Activated CD4-positive, alpha-beta T cell treated with anti-CD3 and anti-CD28 coated beads, Interleukin-10, Interleukin-2, amounts not matched to agents 100 ng/mL and 50 ng/mL, durations not matched to agents 16 hours and 8 hours (primary cell): ENCODE measurements around the gene PARN.
"Not testable (repeated sequence)": the region's sequence is repeated elsewhere in the genome, so short reads cannot be mapped to it uniquely, and the experiment has no call there.

ENCODE experiments used
- DNase-seq: peaks from one replicate; pipeline ENCODE4 v3.0.0-alpha.2; 2020

PARN gene

GRCh38 chr16:14566599-14566998, 63.5 kb downstream of the PARN start:
- DNase-seq = no peak

DNA sequence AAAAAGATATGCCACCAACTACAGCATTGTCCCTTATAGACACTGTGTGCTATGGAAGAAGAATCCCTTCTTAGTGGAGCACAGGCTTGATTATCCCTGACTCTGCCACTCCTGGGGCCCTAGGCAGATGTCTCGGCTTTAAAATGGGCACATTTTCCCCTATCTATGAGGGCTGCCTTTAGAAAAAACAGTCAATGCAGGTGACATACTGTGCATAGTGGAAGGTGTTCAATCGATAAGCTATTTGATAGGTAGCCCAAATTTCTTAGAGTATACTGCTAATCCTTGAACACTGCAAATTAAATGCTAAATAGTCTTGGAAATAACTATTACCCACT, 64.4 kb downstream of the PARN start:
- DNase-seq = no peak

- DNase-seq = no peak
Measured at GRCh38 chr16:14564861-14565687, 65.0 kb downstream of the PARN start.

- DNase-seq = no peak
Measured at GRCh38 chr16:14564323-14564722, 65.7 kb downstream of the PARN start.

DNA sequence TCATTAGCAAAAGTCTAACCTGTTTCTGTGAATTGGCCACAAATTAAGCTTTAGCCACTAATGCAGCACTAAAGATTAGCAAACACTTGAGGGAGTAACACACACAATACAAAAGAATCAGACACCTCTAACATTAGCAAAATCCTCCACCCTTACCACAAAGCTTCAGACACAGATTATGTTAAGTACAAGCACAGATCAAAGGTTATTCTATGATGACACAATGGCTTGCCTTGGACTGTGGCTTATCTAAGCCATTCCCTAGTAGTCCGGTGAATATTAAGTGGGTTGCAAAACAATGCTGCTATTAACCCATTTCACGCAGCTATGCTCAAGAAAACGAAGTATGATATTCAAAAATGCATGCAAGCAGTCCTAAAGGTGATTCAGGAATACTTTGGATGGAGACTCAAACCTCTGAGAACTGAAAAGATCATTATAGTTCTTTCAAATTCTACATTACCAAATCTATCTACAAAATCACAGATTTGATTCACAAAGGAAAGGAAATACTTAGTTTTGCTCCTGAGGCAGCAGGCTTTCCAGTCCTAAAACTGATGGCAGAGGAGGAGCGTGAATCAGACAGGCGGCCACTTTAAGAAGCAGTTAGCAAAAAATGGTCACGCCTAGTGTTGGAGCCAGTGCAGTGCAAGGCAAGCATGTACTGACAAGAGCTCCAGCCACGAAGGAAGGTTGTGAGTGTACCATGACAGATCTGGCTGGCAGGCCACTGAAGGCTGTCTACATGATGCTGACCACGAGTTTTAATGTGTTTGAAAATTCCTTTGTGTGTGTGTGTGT, 67.2 kb downstream of the PARN start:
- DNase-seq = no peak

DNA sequence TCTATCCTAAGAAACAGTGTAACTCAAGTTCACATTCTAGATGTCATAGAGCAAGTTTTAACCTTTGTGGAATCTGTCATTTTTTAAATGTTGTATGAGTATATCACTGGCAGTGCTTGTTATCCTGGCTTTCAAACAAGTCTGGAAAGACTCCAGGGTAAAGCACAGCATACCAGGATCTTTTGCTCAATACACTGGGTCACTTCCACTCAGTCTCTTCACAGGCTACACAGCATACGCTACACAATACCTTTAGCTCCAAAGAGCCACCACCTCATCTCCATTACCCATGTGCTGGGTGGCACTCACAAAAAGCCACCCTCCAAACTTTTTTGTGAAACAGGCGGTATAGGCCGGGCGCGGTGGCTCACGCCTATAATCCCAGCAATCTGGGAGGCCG, 69.5 kb downstream of the PARN start:
- no peak for DNase-seq

DNA sequence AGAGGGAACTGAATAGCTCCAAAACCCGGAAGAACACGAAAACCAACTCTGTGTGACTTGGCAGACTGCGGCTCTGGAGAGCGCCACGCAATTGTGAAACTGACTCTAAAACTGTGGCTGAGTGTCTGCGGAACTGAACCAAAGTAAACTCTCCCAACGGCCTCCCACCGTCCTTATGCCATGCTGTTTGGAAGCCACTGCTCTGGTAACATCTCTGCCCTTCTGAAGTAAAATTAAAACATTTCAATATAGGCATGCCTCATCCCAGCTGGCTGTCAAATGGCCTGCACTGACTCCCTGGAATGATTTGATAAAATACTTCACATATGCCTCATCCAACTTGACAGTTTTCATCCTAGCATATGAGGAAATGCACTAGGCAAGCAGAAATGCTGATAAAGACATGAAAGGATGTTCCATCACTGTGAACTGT, 70.2 kb downstream of the PARN start:
- no peak for DNase-seq

- no peak for DNase-seq
Measured at GRCh38 chr16:14553447-14553846, 76.6 kb downstream of the PARN start.

- no peak for DNase-seq
Measured at GRCh38 chr16:14549789-14550153, 80.3 kb downstream of the PARN start.

- DNase-seq = no peak
Measured at GRCh38 chr16:14548933-14549788, 80.9 kb downstream of the PARN start.

DNA sequence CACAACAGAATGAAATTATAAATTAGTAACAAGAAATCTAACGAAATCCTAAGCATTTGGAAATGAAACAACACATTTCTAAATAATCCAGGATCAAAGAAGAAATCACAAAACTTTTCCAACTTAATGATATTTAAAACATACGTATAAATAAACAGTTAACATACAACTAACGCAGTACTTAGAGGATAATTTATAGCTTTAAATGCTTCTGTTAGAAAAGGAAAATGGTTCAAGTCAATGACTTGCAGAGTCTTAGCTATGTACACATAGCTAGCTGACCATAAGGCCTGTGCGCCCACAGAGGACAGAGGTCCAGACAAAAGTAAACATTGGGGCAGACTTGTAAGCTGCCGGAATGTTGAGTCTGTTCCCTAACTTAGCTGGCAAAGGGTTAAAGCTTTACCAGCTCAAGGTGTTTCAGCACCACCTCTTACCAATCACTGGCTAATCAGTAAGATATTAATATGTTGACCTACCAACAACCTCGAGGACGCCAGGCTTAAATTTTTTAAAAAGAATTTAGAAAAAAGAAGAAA, 84.6 kb downstream of the PARN start:
- DNase-seq = no peak

GRCh38 chr16:14544846-14545245, 85.2 kb downstream of the PARN start:
- not testable (repeated sequence) for DNase-seq

GRCh38 chr16:14539631-14540030, 90.4 kb downstream of the PARN start:
- no peak for DNase-seq

DNA sequence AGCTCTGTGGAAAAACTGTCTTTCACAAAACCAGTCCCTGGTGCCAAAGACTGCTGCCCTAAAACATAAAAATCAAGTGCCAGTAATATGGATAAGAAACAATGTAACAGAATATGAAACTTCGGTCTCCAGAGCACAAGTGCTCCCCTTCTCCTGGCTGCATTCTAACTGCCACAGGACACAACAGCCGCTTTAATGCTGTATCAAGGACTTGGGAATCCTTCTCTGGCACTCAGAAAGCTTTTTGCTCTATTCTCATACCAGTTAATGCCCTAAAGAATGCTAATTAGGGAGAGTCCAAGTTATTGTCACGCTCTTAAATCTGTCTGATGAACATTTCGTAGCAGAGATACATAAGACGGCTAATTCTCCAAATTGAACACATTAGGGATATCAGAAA, 90.9 kb downstream of the PARN start:
- DNase-seq = no peak

GRCh38 chr16:14538604-14539003, 91.5 kb downstream of the PARN start:
- no peak for DNase-seq

DNA sequence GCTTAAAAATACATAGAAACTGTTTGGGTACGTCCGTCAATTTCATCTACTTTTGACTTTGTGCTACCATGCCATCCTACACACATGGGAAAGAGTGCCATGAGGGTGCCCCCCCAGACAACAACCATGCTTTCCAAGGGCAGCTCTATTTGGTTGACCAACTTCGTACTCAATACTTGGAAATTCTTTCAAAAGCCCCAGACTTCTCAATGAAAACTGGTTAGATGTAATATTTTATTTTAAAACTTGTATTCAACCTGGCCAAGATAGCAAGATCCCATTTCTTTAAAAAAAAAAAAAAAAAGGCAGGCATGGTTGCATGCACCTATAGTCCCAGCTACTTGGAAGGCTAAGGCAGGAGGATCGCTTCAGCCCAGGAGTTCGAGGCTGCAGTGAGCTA, 98.4 kb downstream of the PARN start:
- DNase-seq = no peak

DNA sequence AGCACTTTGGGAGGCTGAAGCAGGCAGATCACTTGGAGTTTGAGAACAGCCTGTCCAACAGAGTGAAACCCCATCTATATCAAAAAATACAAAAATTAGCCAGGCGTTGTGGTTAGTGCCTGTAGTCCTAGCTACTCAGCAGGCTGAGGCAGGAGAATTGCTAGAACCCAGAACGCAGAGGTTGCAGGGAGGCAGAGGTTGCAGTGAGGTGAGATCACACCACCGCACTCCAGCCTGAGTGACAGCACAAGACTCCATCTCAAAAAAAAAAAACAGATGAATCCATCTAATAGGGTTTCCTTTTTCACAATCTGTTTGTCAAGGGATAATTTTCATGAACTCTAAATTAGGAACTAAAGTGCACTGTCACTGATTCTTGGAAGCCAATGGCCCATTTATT, 99.0 kb downstream of the PARN start:
- DNase-seq = no peak

DNA sequence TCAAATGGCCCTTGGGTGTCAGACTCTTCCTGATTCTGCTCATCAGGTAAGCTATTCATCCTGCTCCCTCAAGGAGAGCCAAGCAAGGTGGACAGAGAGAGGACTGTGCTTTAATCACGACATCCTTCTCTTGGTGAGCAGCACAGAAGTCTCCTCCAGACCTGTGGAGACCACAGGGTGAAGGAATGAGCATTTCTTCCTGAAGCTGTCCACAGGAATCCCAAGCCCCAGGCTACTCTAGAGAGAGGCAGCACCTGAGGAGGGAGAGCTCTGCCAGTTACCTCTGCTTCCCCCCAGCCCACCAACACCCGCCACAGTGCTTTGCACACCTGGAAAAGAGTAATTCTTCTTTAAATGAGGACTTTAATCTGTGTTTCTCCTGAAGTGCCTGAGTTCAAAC, 100.0 kb downstream of the PARN start:
- DNase-seq = no peak

GRCh38 chr16:14529010-14529669, 100.9 kb downstream of the PARN start:
- DNase-seq = peak; percentile 65

- no peak for DNase-seq
Measured at GRCh38 chr16:14528306-14528705, 101.8 kb downstream of the PARN start.

DNA sequence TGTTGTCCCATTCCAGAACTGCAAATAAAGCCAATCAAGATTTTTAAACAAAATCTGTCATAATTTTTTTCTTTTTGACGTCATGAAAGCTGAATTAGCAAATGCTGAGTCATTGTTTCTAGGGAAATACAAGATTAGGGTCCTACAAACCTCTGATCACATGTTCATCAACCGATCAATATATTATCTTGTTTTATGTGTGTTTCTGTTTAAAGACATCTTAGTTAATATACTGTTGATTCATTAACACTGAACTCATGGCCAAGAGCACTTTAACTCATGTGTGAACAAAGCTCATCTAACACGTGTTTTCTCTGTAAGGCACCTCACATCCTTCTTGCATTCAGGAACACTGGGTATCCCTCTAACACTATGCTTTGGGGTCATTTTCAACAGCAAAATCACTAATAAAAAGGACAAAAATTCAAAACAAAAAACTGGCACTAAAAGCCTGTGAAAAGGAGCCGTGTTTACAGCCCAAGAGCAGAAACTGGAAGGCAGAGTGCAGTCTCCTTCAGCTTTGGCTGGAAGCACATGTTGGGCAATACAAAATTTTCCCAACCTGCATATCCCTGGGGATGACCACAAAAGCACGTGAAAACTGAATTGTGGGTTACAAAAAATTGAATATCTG, 102.5 kb downstream of the PARN start:
- DNase-seq = no peak

- DNase-seq = no peak
Measured at GRCh38 chr16:14525596-14525995, 104.5 kb downstream of the PARN start.
